GM18511 (cell line): ENCODE measurements around the gene ADGRG4.
"Not testable (repeated sequence)": the region's sequence is repeated elsewhere in the genome, so short reads cannot be mapped to it uniquely, and the experiment has no call there.

Experiments used
- ATAC-seq: cut with Tn5 transposase; IDR thresholded peaks from one replicate; pipeline ENCODE4 v1.9.1; 2021; ENCODE audit warnings: mild to moderate bottlenecking, moderate library complexity; ENCODE audit not compliant: unreplicated experiment

ADGRG4 gene

GRCh38 chrX:136386173-136386572 is 85.4 kb downstream of the ADGRG4 start:
- no peak for ATAC-seq

- no peak for ATAC-seq
Measured at GRCh38 chrX:136386826-136387225, 86.1 kb downstream of the ADGRG4 start.

- ATAC-seq: no peak
Measured at GRCh38 chrX:136387951-136388502, 87.3 kb downstream of the ADGRG4 start.

- no peak for ATAC-seq
Measured at GRCh38 chrX:136390921-136391320, 90.2 kb downstream of the ADGRG4 start.

GRCh38 chrX:136395271-136395670 is 94.5 kb downstream of the ADGRG4 start:
- ATAC-seq: no peak

GRCh38 chrX:136397001-136397400 is 96.2 kb downstream of the ADGRG4 start:
- ATAC-seq: no peak

GRCh38 chrX:136405126-136405525 is 104.4 kb downstream of the ADGRG4 start:
- no peak for ATAC-seq

GRCh38 chrX:136417806-136418205 is 117.0 kb downstream of the ADGRG4 start:
- peak; percentile 48 for ATAC-seq

- no peak for ATAC-seq
Measured at GRCh38 chrX:136421338-136421737, 120.6 kb downstream of the ADGRG4 start.

- ATAC-seq: no peak
Measured at GRCh38 chrX:136423724-136424123, 123.0 kb downstream of the ADGRG4 start.

- ATAC-seq: no peak
Measured at GRCh38 chrX:136425996-136426395, 125.2 kb downstream of the ADGRG4 start.

- no peak for ATAC-seq
Measured at GRCh38 chrX:136431625-136432024, 130.9 kb downstream of the ADGRG4 start.

- ATAC-seq: no peak
Measured at GRCh38 chrX:136437774-136438173, 137.0 kb downstream of the ADGRG4 start.

- ATAC-seq: no peak
Measured at GRCh38 chrX:136438192-136438591, 137.4 kb downstream of the ADGRG4 start.

- not testable (repeated sequence) for ATAC-seq
Measured at GRCh38 chrX:136445674-136446073, 144.9 kb downstream of the ADGRG4 start.

GRCh38 chrX:136446208-136446607 is 145.4 kb downstream of the ADGRG4 start:
- no peak for ATAC-seq

GRCh38 chrX:136447308-136447707 is 146.5 kb downstream of the ADGRG4 start:
- ATAC-seq: no peak

- ATAC-seq: no peak
Measured at GRCh38 chrX:136447968-136448367, 147.2 kb downstream of the ADGRG4 start.

GRCh38 chrX:136450050-136450830 is 149.5 kb downstream of the ADGRG4 start:
- ATAC-seq: no peak

GRCh38 chrX:136452614-136453013 is 151.9 kb downstream of the ADGRG4 start:
- ATAC-seq: no peak

- ATAC-seq: no peak
Measured at GRCh38 chrX:136453114-136453513, 152.4 kb downstream of the ADGRG4 start.

GRCh38 chrX:136453771-136454170 is 153.0 kb downstream of the ADGRG4 start:
- no peak for ATAC-seq

GRCh38 chrX:136456133-136456532 is 155.4 kb downstream of the ADGRG4 start:
- no peak for ATAC-seq
